ENCODE measurements around the gene CCL19.

GRCh38 chr9:34669809-34670562 lies 21.1 kb downstream of the CCL19 start:
- TF ChIP-seq POLR2A (IDR thresholded peaks at IDR 0.05) (no peak), CTCF (IDR thresholded peaks at IDR 0.05) (no peak)

Data from thyroid gland (tissue), 4 donors.